Glutamatergic neuron (in vitro differentiated cells): ENCODE data around the gene CAMK1D. TPM values are rescaled to one million over a fixed set of nuclear protein-coding genes. Genes with fewer than 3 reads are reported as not detected.
"Not testable (repeated sequence)": the region's sequence is repeated elsewhere in the genome, so short reads cannot be mapped to it uniquely, and the experiment has no call there.

Experiments used
- DNase-seq: peaks from one replicate; pipeline ENCODE4 v3.0.0; 2022
- H3K27ac Mint-ChIP-seq: one replicate; pipeline ENCODE4 v1.8.0; 2020; ENCODE audit warnings: mild to moderate bottlenecking, mixed read lengths, inconsistent platforms; ENCODE audit not compliant: unreplicated experiment
- H3K27me3 Mint-ChIP-seq: one replicate; pipeline ENCODE4 v1.8.0; 2020; ENCODE audit warnings: mild to moderate bottlenecking, moderate library complexity, mixed read lengths, inconsistent platforms; ENCODE audit not compliant: unreplicated experiment
- H3K36me3 Mint-ChIP-seq: one replicate; pipeline ENCODE4 v1.8.0; 2020; ENCODE audit warnings: mild to moderate bottlenecking, mixed read lengths, inconsistent platforms; ENCODE audit not compliant: unreplicated experiment
- H3K4me1 Mint-ChIP-seq: one replicate; pipeline ENCODE4 v1.8.0; 2020; ENCODE audit warnings: mild to moderate bottlenecking, low read depth, mixed read lengths, inconsistent platforms; ENCODE audit not compliant: unreplicated experiment
- H3K4me3 Mint-ChIP-seq: one replicate; pipeline ENCODE4 v1.8.0; 2020; ENCODE audit warnings: mild to moderate bottlenecking, mixed read lengths, inconsistent platforms; ENCODE audit not compliant: unreplicated experiment
- H3K9me3 Mint-ChIP-seq: one replicate; pipeline ENCODE4 v1.8.0; 2020; ENCODE audit warnings: mild to moderate bottlenecking, moderate library complexity, mixed read lengths, inconsistent platforms; ENCODE audit not compliant: unreplicated experiment
- total RNA-seq: library from RNA; stranded (reverse); fragmentation: NEBNext Ultra II Directional; extraction: Animal tissue kit (Norgen Biotek cat#: 25700); gene quantifications from one replicate; pipeline ENCODE4 v1.2.1, GENCODE V29; 2021; ENCODE audit not compliant: unreplicated experiment
- TF ChIP-seq, protein P1 (sequence below): fragments of 200-600 bp; sonication (generic); IDR thresholded peaks from one replicate; pipeline ENCODE4 v1.5.0; 2021; ENCODE audit not compliant: partially characterized antibody, unreplicated experiment

Gene CAMK1D
- total RNA-seq, 1 donor from 2014 or later, result 29.8 TPM

DNA sequence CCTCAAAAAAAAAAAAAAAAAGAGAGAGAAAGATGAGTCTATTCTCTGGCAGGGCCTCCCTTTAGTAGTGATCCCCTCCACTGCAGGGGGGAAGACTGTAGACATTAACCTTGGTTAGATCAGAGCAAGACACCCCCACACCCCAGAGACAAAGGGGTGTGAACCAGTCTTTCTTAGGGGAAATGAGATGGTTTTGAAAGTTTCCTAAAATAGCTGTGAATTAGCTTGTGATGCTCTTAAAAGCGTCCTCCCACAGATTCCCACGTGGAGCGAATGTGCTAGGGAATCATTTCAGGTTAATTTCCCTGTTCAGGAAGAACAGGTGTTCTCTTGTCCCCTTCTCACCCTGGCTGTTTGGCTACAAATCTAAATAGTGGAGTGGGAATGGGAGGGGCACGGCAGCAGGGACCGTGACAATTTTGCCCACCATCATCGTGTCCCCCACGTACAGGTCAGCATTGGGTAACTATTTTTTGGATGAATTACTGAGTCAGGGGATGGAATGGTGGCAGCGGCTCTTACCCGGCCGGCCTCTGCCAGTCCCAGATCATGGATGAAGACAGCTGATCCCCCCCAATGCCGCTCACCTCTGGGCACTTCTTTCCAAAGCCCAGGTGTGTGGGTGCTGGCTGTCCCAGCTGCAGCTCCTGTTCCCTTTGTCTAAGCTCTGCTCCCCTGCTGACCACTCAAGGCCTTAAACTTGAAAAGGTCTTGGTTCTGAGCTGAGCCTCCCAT is 499.3 kb downstream of the CAMK1D start:
- Mint-ChIP-seq H3K27ac (no peak overlapping the region), H3K9me3 (peaks cover 2% of the 10 kb centered on the region), H3K27me3 (peaks cover 2% of the 10 kb centered on the region), H3K4me1 (no peaks in the 10 kb centered on the region), H3K36me3 (peaks cover 5% of the 10 kb centered on the region), H3K4me3 (no peak overlapping the region)
- DNase-seq, result no peak
- TF ChIP-seq, protein P1, sequence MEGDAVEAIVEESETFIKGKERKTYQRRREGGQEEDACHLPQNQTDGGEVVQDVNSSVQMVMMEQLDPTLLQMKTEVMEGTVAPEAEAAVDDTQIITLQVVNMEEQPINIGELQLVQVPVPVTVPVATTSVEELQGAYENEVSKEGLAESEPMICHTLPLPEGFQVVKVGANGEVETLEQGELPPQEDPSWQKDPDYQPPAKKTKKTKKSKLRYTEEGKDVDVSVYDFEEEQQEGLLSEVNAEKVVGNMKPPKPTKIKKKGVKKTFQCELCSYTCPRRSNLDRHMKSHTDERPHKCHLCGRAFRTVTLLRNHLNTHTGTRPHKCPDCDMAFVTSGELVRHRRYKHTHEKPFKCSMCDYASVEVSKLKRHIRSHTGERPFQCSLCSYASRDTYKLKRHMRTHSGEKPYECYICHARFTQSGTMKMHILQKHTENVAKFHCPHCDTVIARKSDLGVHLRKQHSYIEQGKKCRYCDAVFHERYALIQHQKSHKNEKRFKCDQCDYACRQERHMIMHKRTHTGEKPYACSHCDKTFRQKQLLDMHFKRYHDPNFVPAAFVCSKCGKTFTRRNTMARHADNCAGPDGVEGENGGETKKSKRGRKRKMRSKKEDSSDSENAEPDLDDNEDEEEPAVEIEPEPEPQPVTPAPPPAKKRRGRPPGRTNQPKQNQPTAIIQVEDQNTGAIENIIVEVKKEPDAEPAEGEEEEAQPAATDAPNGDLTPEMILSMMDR, result no peak

DNA sequence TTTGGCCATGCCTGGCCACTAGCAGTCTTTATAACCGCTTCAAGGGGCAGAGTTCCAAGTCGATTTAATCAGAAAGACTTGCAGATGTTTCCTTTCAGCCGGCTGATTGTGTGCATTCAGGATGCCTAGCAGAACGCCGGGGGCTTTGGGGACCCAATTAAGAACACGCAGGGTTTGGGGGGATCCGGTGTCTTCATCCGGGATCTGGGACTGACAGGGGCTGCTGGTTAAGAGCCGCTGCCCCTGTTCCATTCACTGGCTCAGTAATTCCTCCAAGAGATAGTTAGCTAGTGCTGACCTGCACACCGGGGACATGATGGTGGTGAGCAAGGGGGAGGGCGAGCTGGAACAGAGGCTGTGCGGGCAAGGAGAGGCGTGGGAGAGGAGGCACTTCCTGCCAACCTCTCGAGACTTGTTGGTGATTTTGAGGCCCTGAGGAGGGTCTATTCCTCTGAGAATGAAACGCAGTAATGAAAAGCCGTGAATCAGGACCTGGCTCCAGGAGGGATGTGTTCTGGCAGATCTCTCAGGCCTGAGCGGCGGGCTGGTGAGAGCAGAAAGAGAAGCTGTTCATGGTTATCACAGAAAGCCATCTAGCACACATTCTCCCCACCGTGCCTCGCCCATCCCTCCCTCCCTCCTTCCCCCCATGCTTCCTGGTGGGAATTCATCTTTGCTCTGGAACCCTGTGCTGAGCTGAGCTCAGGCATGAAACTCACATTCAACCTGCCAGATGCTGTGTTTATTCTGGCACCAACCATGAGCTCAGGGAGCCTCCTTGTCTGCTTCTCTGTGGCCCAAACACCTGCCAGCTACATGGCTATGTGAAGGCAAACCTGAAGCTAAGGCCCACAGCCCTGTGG is 500.2 kb downstream of the CAMK1D start:
- TF ChIP-seq, protein P1, result no peak
- Mint-ChIP-seq H3K9me3 (peaks cover 2% of the 10 kb centered on the region), H3K4me1 (no peaks in the 10 kb centered on the region), H3K27ac (no peak overlapping the region), H3K27me3 (peaks cover 2% of the 10 kb centered on the region), H3K4me3 (no peak overlapping the region), H3K36me3 (peaks cover 5% of the 10 kb centered on the region)
- DNase-seq, result no peak

DNA sequence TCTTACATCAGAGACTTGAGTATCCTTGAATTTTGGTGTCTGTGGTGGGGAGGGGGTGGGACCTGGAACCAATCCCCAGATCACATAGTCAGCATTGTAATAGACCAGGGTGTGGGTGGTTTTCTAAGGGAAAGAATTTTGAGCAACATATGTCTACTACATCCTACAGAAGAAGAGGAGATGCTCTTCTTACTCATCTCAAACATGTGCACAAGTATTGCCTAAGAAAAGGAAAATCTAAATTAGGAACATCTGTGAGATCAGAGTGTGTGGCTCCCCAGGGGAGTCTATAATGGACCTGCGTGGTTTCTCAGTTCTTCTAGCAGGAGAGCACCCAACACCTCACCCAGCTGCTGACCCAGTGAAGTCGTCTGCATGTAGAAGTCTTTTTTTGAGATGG is 503.3 kb downstream of the CAMK1D start:
- no peak for DNase-seq
- no peak overlapping the region for H3K27ac Mint-ChIP-seq
- H3K27me3 Mint-ChIP-seq, result peaks cover 2% of the 10 kb centered on the region
- H3K4me3 Mint-ChIP-seq, result no peak overlapping the region
- H3K9me3 Mint-ChIP-seq, result peaks cover 2% of the 10 kb centered on the region
- H3K4me1 Mint-ChIP-seq, result no peaks in the 10 kb centered on the region
- H3K36me3 Mint-ChIP-seq, result peaks cover 16% of the 10 kb centered on the region
- TF ChIP-seq, protein P1, result no peak

DNA sequence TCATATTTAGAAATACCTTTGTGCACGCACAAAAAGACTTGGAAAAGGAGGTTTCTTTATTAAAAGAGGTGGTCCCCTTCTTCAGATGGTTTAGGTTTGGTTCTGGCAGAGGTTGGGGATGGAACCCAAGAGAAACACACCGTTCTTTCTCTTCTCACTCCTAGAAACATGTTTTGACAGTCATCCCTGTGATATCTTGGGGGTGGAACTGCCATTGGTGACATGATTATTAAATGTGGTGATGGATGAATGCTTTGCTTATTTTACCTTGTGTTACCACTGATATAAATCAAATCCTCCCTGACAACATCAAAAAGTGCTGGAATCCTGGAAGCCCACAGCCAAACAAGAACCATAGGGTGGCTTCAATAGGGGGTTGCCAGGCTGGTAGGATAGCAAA is 505.6 kb downstream of the CAMK1D start:
- peaks cover 23% of the 10 kb centered on the region for H3K36me3 Mint-ChIP-seq
- TF ChIP-seq, protein P1, result no peak
- DNase-seq, result no peak
- H3K4me3 Mint-ChIP-seq, result no peak overlapping the region
- peaks cover 2% of the 10 kb centered on the region for H3K27me3 Mint-ChIP-seq
- peaks cover 5% of the 10 kb centered on the region for H3K9me3 Mint-ChIP-seq
- H3K27ac Mint-ChIP-seq, result no peak overlapping the region
- H3K4me1 Mint-ChIP-seq, result no peaks in the 10 kb centered on the region

DNA sequence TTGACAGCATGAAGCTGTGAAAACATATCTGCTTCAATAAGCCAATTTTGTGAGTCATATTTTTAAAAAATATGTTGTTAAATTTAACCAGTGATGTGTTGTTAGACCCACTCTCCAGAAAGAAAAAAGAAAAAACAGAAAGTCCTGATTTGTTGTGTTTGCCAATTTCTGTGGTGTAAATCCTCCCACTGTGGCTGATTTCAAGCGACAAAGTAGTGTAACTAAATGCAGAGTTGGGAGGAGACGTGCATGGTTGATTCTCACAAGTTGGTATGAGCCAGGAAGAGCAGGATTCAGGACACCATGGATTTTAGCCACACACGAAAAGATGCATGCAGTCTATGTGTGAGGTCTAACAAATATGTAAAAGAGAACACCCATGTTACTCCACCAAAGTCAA is 513.1 kb downstream of the CAMK1D start:
- TF ChIP-seq, protein P1, result no peak
- H3K9me3 Mint-ChIP-seq, result peaks cover 2% of the 10 kb centered on the region
- DNase-seq, result no peak
- H3K4me1 Mint-ChIP-seq, result no peaks in the 10 kb centered on the region
- H3K27ac Mint-ChIP-seq, result no peak overlapping the region
- peaks cover 9% of the 10 kb centered on the region for H3K36me3 Mint-ChIP-seq
- no peak overlapping the region for H3K4me3 Mint-ChIP-seq
- peaks cover 4% of the 10 kb centered on the region for H3K27me3 Mint-ChIP-seq

DNA sequence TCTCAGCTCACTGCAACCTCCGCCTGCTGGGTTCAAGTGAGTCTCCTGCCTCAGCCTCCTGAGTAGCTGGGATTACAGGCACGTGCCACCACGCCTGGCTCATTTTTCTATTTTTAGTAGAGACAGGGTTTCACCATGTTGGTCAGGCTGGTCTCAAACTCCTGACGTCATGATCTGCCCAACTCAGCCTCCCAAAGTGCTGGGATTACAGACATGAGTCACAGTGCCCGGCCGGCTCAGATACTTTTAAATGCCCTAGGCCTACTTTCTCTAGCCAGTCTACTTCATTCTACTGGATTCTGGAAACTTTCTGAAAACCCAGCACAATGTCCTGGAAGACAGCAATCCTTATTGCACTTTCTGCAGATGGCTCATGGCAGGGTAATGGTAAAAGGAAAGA is 516.2 kb downstream of the CAMK1D start:
- not testable (repeated sequence) for H3K27ac Mint-ChIP-seq, H3K9me3 Mint-ChIP-seq, H3K4me1 Mint-ChIP-seq, DNase-seq, H3K36me3 Mint-ChIP-seq, H3K4me3 Mint-ChIP-seq, H3K27me3 Mint-ChIP-seq
